Measurements from ENCODE around the gene LAG3. TPM values are rescaled to one million over a fixed set of nuclear protein-coding genes. Genes with fewer than 3 reads are reported as not detected.

LAG3 gene
- total RNA-seq, 1 experiment from 2014 or later: 2.6 TPM

GRCh38 chr12:6723607-6724408, 48.5 kb upstream of the LAG3 start, which contains the start of gene COPS7A (continued):
- no peak for TF ChIP-seq AR (CRISPR knock-in tag; IDR thresholded peaks at IDR 0.05)
- TF ChIP-seq ZNF317 (CRISPR knock-in tag; IDR thresholded peaks at IDR 0.05; ENCODE audit: borderline replicate concordance, low read depth): peak; percentile 76
- peak; percentile 95 for TF ChIP-seq MYBL2 (CRISPR knock-in tag; IDR thresholded peaks at IDR 0.05)
- TF ChIP-seq ESRRA (CRISPR knock-in tag; IDR thresholded peaks at IDR 0.05; ENCODE audit: borderline replicate concordance): peak; percentile 80; the same call in 1 of the 2 replicates
- peak; percentile 78; the same call in 1 of the 2 replicates for TF ChIP-seq HMGXB4 (CRISPR knock-in tag; IDR thresholded peaks at IDR 0.05)
- TF ChIP-seq NFE2L1 (CRISPR knock-in tag; IDR thresholded peaks at IDR 0.05): peak; percentile 98
- TF ChIP-seq NFATC4 (CRISPR knock-in tag; IDR thresholded peaks at IDR 0.05): no peak
- TF ChIP-seq ATF6 (CRISPR knock-in tag; IDR thresholded peaks at IDR 0.05): peak; percentile 71; the same call in 1 of the 2 replicates
- TF ChIP-seq ZBTB21 (CRISPR knock-in tag; IDR thresholded peaks at IDR 0.05; ENCODE audit: borderline replicate concordance): peak; percentile 91
- no peak for TF ChIP-seq ZNF416 (CRISPR knock-in tag; IDR thresholded peaks at IDR 0.05)
- TF ChIP-seq TP53 (CRISPR knock-in tag; IDR thresholded peaks at IDR 0.05): peak; percentile 98
- 0 out of 2 replicates have a peak, but pooled peaks have one; percentile 80 for TF ChIP-seq MLX (CRISPR knock-in tag; IDR thresholded peaks at IDR 0.05)
- TF ChIP-seq GABPB1 (CRISPR knock-in tag; IDR thresholded peaks at IDR 0.05): peak; percentile 75
- peak; percentile 96 for TF ChIP-seq SMAD3 (CRISPR knock-in tag; IDR thresholded peaks at IDR 0.05; ENCODE audit: borderline replicate concordance)
- TF ChIP-seq ETV6 (CRISPR knock-in tag; IDR thresholded peaks at IDR 0.05): peak; percentile 91
- TF ChIP-seq ZMAT4 (CRISPR knock-in tag; IDR thresholded peaks at IDR 0.05): no peak
- TF ChIP-seq ATF3 (CRISPR knock-in tag; conservative IDR thresholded peaks at IDR 0.05): peak; percentile 93
- TF ChIP-seq CTCF (IDR thresholded peaks at IDR 0.05): no peak
- peak; percentile 79; the same call in 1 of the 2 replicates for TF ChIP-seq NR1H2 (CRISPR knock-in tag; IDR thresholded peaks at IDR 0.05)
- peak; percentile 94 for TF ChIP-seq CREM (CRISPR knock-in tag; IDR thresholded peaks at IDR 0.05)
- no peak for TF ChIP-seq KAT7 (CRISPR knock-in tag; IDR thresholded peaks at IDR 0.05; ENCODE audit: borderline replicate concordance)
- peak; percentile 95 for TF ChIP-seq USF2 (CRISPR knock-in tag; IDR thresholded peaks at IDR 0.05)
- TF ChIP-seq JUN (CRISPR knock-in tag; IDR thresholded peaks at IDR 0.05): peak; percentile 92; the same call in 1 of the 2 replicates
- TF ChIP-seq TEAD1 (CRISPR knock-in tag; IDR thresholded peaks at IDR 0.05): peak; percentile 96
